IMR-90 (cell line): Measurements from ENCODE around the gene MALL.

ENCODE experiments used
- BHLHE40 ChIP-seq: fragments of 150-350 bp; IDR thresholded peaks from 2 replicates; pipeline ENCODE4 v1.6.1; 2016; ENCODE audit warnings: mild to moderate bottlenecking, low read depth, low read length
- POLR2A ChIP-seq: IDR thresholded peaks from 2 replicates; pipeline ENCODE4 v1.6.1; 2012; ENCODE audit warnings: mild to moderate bottlenecking, low read depth, low read length
- RAD21 ChIP-seq: IDR thresholded peaks from 2 replicates; pipeline ENCODE4 v1.6.1; 2012; ENCODE audit warnings: low read length, improper control_type of control experiment
- TF ChIP-seq, protein P1 (sequence below): conservative IDR thresholded peaks from 2 replicates; pipeline ENCODE4 v1.5.1; 2012; ENCODE audit warnings: mild to moderate bottlenecking, low read depth, low read length, improper control_type of control experiment

DNA sequence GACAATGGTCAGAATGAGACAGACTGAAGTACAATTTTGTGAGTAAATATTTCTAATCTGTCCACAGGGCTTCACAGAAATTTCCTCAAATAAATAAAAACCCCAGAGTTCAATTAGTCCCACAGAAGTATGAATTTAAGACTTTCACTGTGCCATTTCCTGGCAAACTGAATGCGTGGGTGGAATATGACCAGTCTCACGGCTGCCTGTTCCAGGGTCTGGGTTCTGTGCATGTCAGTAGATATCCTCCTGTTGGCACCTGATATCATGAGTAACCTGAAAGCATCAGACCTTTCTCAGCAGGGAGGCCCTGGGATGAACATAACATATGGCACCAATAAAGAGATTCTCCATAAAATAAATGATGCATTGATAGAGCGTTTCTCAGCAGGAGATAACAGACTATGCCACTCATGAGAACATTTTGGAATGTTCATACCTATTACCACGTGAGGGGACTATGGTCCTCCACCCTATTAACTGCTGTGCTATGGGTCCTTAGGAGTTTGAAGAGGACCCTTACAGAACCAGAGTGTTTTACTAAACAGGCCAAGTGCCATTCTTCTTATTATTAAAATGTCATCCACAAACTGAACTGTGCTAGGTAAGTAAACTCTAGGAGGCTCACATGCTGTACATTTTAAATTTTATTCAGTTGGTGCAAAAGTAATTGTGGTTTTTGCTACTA is 10.6 kb upstream of the MALL start:
- no peak for TF ChIP-seq RAD21
- TF ChIP-seq POLR2A = no peak
- TF ChIP-seq, protein P1, sequence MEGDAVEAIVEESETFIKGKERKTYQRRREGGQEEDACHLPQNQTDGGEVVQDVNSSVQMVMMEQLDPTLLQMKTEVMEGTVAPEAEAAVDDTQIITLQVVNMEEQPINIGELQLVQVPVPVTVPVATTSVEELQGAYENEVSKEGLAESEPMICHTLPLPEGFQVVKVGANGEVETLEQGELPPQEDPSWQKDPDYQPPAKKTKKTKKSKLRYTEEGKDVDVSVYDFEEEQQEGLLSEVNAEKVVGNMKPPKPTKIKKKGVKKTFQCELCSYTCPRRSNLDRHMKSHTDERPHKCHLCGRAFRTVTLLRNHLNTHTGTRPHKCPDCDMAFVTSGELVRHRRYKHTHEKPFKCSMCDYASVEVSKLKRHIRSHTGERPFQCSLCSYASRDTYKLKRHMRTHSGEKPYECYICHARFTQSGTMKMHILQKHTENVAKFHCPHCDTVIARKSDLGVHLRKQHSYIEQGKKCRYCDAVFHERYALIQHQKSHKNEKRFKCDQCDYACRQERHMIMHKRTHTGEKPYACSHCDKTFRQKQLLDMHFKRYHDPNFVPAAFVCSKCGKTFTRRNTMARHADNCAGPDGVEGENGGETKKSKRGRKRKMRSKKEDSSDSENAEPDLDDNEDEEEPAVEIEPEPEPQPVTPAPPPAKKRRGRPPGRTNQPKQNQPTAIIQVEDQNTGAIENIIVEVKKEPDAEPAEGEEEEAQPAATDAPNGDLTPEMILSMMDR = no peak
- no peak for TF ChIP-seq BHLHE40
